Stomach (tissue), 4 donors: ENCODE results near the gene ZNF594.
"Not testable (repeated sequence)": the region's sequence is repeated elsewhere in the genome, so short reads cannot be mapped to it uniquely, and the experiment has no call there.

Experiments
- CTCF ChIP-seq, 7 experiments: fragments of 450-650 bp in 4 of 7; fragments of 200-600 bp in 3 of 7; sonication (generic) in 3 of 7; IDR thresholded peaks; one replicate each; pipeline ENCODE4 v1.5.1; 2016 to 2019; ENCODE audit warnings: antibody characterized with exemption in 7 of 7, control low read depth in 2 of 7, mild to moderate bottlenecking in 1 of 7
- POLR2A ChIP-seq, 4 donors: fragments of 450-650 bp; IDR thresholded peaks; one replicate each; pipeline ENCODE4 v1.6.1; 2016; ENCODE audit warnings: antibody characterized with exemption in 4 of 4, control low read depth in 2 of 4, mild to moderate bottlenecking in 1 of 4, moderate library complexity in 1 of 4
- POLR2AphosphoS5 ChIP-seq, 3 donors: sonication (generic); formaldehyde crosslinking; IDR thresholded peaks; one replicate each; pipeline ENCODE4 v1.6.1; 2016; ENCODE audit warnings: antibody characterized with exemption in 3 of 3

- not testable (repeated sequence) for TF ChIP-seq CTCF, POLR2A, POLR2AphosphoS5 (IDR thresholded peaks at IDR 0.05)
Observed at GRCh38 chr17:5233492-5233891, 41.8 kb upstream of the ZNF594 start.
